OCI-LY7 (cell line): ENCODE results near the gene TBC1D7. TPM values are rescaled to one million over a fixed set of nuclear protein-coding genes. Genes with fewer than 3 reads are reported as not detected.

ENCODE experiments used
- BruUV-seq: library from RNA; stranded (reverse); fragments of 400-500 nt; replicated peaks from 2 replicates; lab custom pipeline; 2021; lab: Mats Ljungman, UMichigan
- CTCF ChIA-PET: fragments of 300-600 bp; sonication (Branson Sonifier 250); formaldehyde crosslinking; loops from one replicate; lab custom pipeline; 2022; ENCODE audit warnings: antibody characterized with exemption; ENCODE audit not compliant: unreplicated experiment; lab: Charles Lee
- POLR2A ChIA-PET: fragments of 300-600 bp; sonication (Branson Sonifier 250); formaldehyde crosslinking; loops from one replicate; lab custom pipeline; 2022; ENCODE audit warnings: antibody characterized with exemption; lab: Charles Lee
- DNase-seq: peaks from one replicate; pipeline ENCODE4 v3.0.0-alpha.2; 2015; ENCODE audit warnings: low spot score
- H2AFZ ChIP-seq: fragments of 200-600 bp; sonication (generic), shearing (Covaris generic); 2 replicates; pipeline ENCODE4 v1.6.1; 2014; ENCODE audit warnings: mild to moderate bottlenecking, antibody characterized with exemption, low read length, moderate library complexity
- H3K27ac ChIP-seq: fragments of 200-600 bp; sonication (generic); 2 replicates; pipeline ENCODE4 v1.5.1; 2014; ENCODE audit warnings: mixed run types, low read depth, mild to moderate bottlenecking, moderate library complexity, low read length, inconsistent platforms; ENCODE audit not compliant: poor library complexity, severe bottlenecking
- H3K36me3 ChIP-seq: fragments of 200-600 bp; sonication (generic); 2 replicates; pipeline ENCODE4 v1.6.1; 2014; ENCODE audit warnings: mild to moderate bottlenecking, antibody characterized with exemption, low read length, moderate library complexity, mixed read lengths; ENCODE audit not compliant: insufficient read depth
- H3K4me1 ChIP-seq: fragments of 200-600 bp; sonication (generic); 2 replicates; pipeline ENCODE4 v1.5.1; 2014; ENCODE audit warnings: mild to moderate bottlenecking, low read length; ENCODE audit not compliant: insufficient read depth, poor library complexity, severe bottlenecking
- H3K4me2 ChIP-seq: fragments of 200-600 bp; sonication (generic); 2 replicates; pipeline ENCODE4 v1.6.1; 2014; ENCODE audit warnings: mild to moderate bottlenecking, low read length
- H3K4me3 ChIP-seq: fragments of 200-600 bp; sonication (generic); 2 replicates; pipeline ENCODE4 v1.5.1; 2014; ENCODE audit warnings: mild to moderate bottlenecking, low read depth, low read length; ENCODE audit not compliant: poor library complexity, severe bottlenecking
- H3K79me2 ChIP-seq: fragments of 200-600 bp; sonication (generic); 2 replicates; pipeline ENCODE4 v1.6.1; 2016; ENCODE audit warnings: low read depth, mild to moderate bottlenecking, low read length, moderate library complexity, mixed read lengths; ENCODE audit not compliant: insufficient read depth
- H3K9me2 ChIP-seq: fragments of 200-600 bp; sonication (generic); 2 replicates; pipeline ENCODE4 v1.6.1; 2016; ENCODE audit warnings: mild to moderate bottlenecking, low read length, mixed read lengths; ENCODE audit not compliant: insufficient read depth
- H3K9me3 ChIP-seq: fragments of 200-600 bp; sonication (generic); 2 replicates; pipeline ENCODE4 v1.6.1; 2014; ENCODE audit warnings: mild to moderate bottlenecking, mixed run types, low read length, mixed read lengths
- H4K20me1 ChIP-seq: fragments of 200-600 bp; sonication (generic); 2 replicates; pipeline ENCODE4 v1.6.1; 2014; ENCODE audit warnings: mild to moderate bottlenecking, antibody characterized with exemption, low read length, moderate library complexity, mixed read lengths; ENCODE audit not compliant: insufficient read depth
- EZH2phosphoT487 ChIP-seq: fragments of 200-600 bp; sonication (generic); IDR thresholded peaks from 2 replicates; pipeline ENCODE4 v1.6.1; 2018; ENCODE audit warnings: low read depth, borderline replicate concordance, mild to moderate bottlenecking, mixed run types, antibody characterized with exemption, low read length, moderate library complexity, mixed read lengths
- intact Hi-C: fragments of 100-400 bp; cut with micrococcal nuclease; formaldehyde crosslinking; loops from one replicate; pipeline ENCODE4 v1.10.0; 2022; ENCODE audit not compliant: unreplicated experiment
- total RNA-seq, 2 experiments: library from RNA; depleted of rRNA in 1 of 2; stranded (reverse); fragments of >200 nt in 1 of 2; shearing (Covaris generic) in 1 of 2; gene quantifications; 2 replicates each; pipeline ENCODE4 v1.2.3, GENCODE V29; 2014 to 2022
- TF ChIP-seq, protein P1 (sequence below): fragments of 200-600 bp; sonication (generic); conservative IDR thresholded peaks from 2 replicates; pipeline ENCODE4 v1.5.1; 2014; ENCODE audit warnings: mild to moderate bottlenecking, antibody characterized with exemption, low read length, moderate library complexity, mixed read lengths

TBC1D7 gene
- total RNA-seq, 2 experiments from 2014 or later, result 46.2 to 69.2 TPM

- no peak overlapping the region for H3K27ac ChIP-seq
- H3K36me3 ChIP-seq, result peaks cover 81% of the 10 kb centered on the region
- no peaks in the 10 kb centered on the region for H3K9me2 ChIP-seq
- H3K4me1 ChIP-seq, result peaks cover 28% of the 10 kb centered on the region
- H3K9me3 ChIP-seq, result peaks cover 23% of the 10 kb centered on the region
- TF ChIP-seq, protein P1, sequence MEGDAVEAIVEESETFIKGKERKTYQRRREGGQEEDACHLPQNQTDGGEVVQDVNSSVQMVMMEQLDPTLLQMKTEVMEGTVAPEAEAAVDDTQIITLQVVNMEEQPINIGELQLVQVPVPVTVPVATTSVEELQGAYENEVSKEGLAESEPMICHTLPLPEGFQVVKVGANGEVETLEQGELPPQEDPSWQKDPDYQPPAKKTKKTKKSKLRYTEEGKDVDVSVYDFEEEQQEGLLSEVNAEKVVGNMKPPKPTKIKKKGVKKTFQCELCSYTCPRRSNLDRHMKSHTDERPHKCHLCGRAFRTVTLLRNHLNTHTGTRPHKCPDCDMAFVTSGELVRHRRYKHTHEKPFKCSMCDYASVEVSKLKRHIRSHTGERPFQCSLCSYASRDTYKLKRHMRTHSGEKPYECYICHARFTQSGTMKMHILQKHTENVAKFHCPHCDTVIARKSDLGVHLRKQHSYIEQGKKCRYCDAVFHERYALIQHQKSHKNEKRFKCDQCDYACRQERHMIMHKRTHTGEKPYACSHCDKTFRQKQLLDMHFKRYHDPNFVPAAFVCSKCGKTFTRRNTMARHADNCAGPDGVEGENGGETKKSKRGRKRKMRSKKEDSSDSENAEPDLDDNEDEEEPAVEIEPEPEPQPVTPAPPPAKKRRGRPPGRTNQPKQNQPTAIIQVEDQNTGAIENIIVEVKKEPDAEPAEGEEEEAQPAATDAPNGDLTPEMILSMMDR, result no peak
- TF ChIP-seq EZH2phosphoT487, result no peak
- no peak for DNase-seq
- H4K20me1 ChIP-seq, result no peaks in the 10 kb centered on the region
- no peak overlapping the region for H2AFZ ChIP-seq
- POLR2A ChIA-PET, result no interaction called here
- H3K79me2 ChIP-seq, result no peaks in the 10 kb centered on the region
- CTCF ChIA-PET, result no interaction called here
- no peak overlapping the region for H3K4me3 ChIP-seq
- H3K4me2 ChIP-seq, result no peak overlapping the region
- intact Hi-C loops, result no loop called here
- no TSS peak for BruUV-seq
These were observed 39.4 kb downstream of the TBC1D7 start for GRCh38 chr6:13288969-13289391.

DNA sequence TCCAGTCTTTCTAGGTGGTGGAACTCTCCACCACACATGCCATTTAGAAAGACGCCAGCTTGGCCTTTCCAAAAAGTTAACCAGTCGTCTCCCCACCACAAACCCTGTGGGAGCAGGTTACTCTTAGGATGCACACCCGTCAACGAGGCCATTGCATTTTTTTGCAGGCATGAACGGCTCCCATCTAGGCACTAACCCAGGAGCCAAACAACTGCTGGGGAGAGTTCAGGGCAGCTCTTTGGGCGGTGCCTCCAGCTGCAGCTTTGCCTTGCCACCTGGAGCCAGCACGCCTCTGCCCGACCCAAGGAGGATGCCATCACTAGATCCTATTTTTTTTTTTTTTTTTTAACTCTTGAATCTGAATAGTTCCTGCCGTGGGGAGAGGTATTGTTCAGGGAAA, 39.9 kb downstream of the TBC1D7 start:
- intact Hi-C loops, result no loop called here
- H3K9me3 ChIP-seq, result peaks cover 23% of the 10 kb centered on the region
- H3K4me1 ChIP-seq, result peaks cover 32% of the 10 kb centered on the region
- TF ChIP-seq EZH2phosphoT487, result no peak
- TF ChIP-seq, protein P1, result no peak
- H3K79me2 ChIP-seq, result no peaks in the 10 kb centered on the region
- H3K27ac ChIP-seq, result no peak overlapping the region
- BruUV-seq, result no TSS peak
- POLR2A ChIA-PET, result interaction anchor here (0.6 to 0.9 kb wide), 2 partner anchors 8 to 15 kb away, joined by 3 to 6 read pairs; no protein-coding TSS in a partner anchor
- H3K4me3 ChIP-seq, result no peak overlapping the region
- no peaks in the 10 kb centered on the region for H4K20me1 ChIP-seq
- CTCF ChIA-PET, result no interaction called here
- H3K36me3 ChIP-seq, result peaks cover 83% of the 10 kb centered on the region
- H3K9me2 ChIP-seq, result no peaks in the 10 kb centered on the region
- no peak overlapping the region for H3K4me2 ChIP-seq
- no peak for DNase-seq
- H2AFZ ChIP-seq, result no peak overlapping the region

- TF ChIP-seq EZH2phosphoT487, result no peak
- TF ChIP-seq, protein P1, result no peak
- no peaks in the 10 kb centered on the region for H4K20me1 ChIP-seq
- no peak overlapping the region for H3K4me3 ChIP-seq
- peak; percentile 42 for DNase-seq
- H3K4me1 ChIP-seq, result peaks cover 38% of the 10 kb centered on the region
- no peak overlapping the region for H3K4me2 ChIP-seq
- no peak overlapping the region for H2AFZ ChIP-seq
- intact Hi-C loops, result no loop called here
- no peaks in the 10 kb centered on the region for H3K9me2 ChIP-seq
- H3K9me3 ChIP-seq, result peaks cover 23% of the 10 kb centered on the region
- ChIA-PET CTCF (no interaction called here), POLR2A (no interaction called here)
- H3K27ac ChIP-seq, result peak overlapping the region; percentile 62
- no TSS peak for BruUV-seq
- peaks cover 89% of the 10 kb centered on the region for H3K36me3 ChIP-seq
- H3K79me2 ChIP-seq, result no peaks in the 10 kb centered on the region
These were observed 41.2 kb downstream of the TBC1D7 start for GRCh38 chr6:13287104-13287503.
